HCT116 (cell line): Measurements from ENCODE around the gene PIK3R2. TPM values are rescaled to one million over a fixed set of nuclear protein-coding genes. Genes with fewer than 3 reads are reported as not detected.

Experiments
- total RNA-seq: library from RNA; stranded (reverse); gene quantifications from one replicate; pipeline ENCODE4 v1.2.1, GENCODE V29; 2021; ENCODE audit not compliant: unreplicated experiment

Gene PIK3R2
- total RNA-seq, 1 experiment from 2014 or later = 53.4 TPM

Other genes with a start within 250 kb of the PIK3R2 start
- 177 TPM for gene CCDC124, start 220.1 kb upstream of the PIK3R2 start, total RNA-seq
- 0.61 TPM for gene KCNN1, start 186.1 kb upstream of the PIK3R2 start, total RNA-seq
- gene ARRDC2, start 145.0 kb upstream of the PIK3R2 start, total RNA-seq = 36.5 TPM
- gene IL12RB1, start 66.2 kb upstream of the PIK3R2 start, total RNA-seq = not detected
- gene MAST3, start 55.4 kb upstream of the PIK3R2 start, total RNA-seq = 14.2 TPM
- gene IFI30, start 20.6 kb downstream of the PIK3R2 start, total RNA-seq = 64.6 TPM
- 18.7 TPM for gene MPV17L2, start 40.1 kb downstream of the PIK3R2 start, total RNA-seq
- 10.6 TPM for gene RAB3A, start 50.9 kb downstream of the PIK3R2 start, total RNA-seq
- 1.5 TPM for gene PDE4C, start 73.3 kb downstream of the PIK3R2 start, total RNA-seq
- 4.8 TPM for gene IQCN, start 121.3 kb downstream of the PIK3R2 start, total RNA-seq
- gene JUND, start 128.5 kb downstream of the PIK3R2 start, total RNA-seq = 221 TPM
- gene LSM4, start 169.9 kb downstream of the PIK3R2 start, total RNA-seq = 400 TPM
- gene PGPEP1, start 187.4 kb downstream of the PIK3R2 start, total RNA-seq = 30.9 TPM
- 425 TPM for gene GDF15, start 233.0 kb downstream of the PIK3R2 start, total RNA-seq
- 0.12 TPM for gene LRRC25, start 244.5 kb downstream of the PIK3R2 start, total RNA-seq